GM19324 (cell line): ENCODE data around the gene ATP2C1.
"Not testable (repeated sequence)": the region's sequence is repeated elsewhere in the genome, so short reads cannot be mapped to it uniquely, and the experiment has no call there.

Source experiments
- ATAC-seq: cut with Tn5 transposase; IDR thresholded peaks from one replicate; pipeline ENCODE4 v1.9.1; 2021; ENCODE audit warnings: mild to moderate bottlenecking, moderate library complexity; ENCODE audit not compliant: unreplicated experiment, low FRiP score

The ATP2C1 gene

DNA sequence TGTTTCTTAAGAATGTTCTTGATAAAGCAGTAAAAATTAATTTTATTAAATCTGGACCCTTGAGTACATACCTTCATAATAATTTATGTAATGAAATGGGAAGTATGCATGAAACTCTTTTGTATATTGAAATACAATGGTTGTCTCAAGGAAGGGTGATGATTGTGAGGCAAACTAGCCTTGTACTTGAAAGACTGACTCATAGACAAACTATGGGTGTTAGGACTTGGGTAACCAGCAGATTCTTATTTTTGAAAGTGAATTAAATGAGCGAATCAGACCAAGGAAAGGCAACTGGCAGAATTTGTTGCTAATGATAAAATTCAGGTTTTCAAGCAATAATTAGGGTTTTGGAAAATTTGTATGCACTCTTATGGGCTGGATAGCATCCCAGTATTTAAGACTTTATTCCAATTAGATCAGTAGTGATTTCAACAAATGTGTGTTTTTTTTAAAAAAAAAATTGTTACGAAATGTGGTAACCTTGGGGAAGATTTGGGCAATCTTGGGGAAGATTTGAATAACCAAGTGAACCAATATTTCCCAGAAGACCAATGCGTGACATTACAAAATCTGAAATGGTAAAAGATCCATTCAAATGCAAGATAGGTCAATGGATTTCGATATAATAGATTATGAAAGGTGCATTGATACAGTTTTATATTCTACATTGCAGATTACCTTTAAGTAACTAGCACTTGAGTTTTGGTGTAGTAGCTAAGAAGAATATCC, 42.0 kb downstream of the ATP2C1 start:
- ATAC-seq, result no peak

DNA sequence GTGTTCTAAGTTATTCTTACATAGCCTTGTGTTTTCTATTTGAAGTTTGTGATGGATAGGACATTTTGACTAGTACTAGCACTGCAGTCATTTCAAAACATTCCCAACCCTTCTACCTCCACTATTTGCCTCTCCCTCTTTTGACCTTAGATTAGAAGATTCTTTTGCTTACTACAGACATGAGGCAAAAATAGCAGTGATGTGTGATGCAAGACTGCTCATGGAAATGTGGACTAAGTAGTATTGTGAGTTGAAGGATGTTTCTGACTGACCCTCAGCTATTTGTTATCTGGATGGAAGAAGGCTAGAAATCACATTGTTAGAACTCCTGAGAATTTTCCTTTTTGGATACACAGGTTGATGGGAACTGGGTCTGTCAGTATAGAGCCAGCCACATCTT, 45.9 kb downstream of the ATP2C1 start:
- ATAC-seq, result no peak

DNA sequence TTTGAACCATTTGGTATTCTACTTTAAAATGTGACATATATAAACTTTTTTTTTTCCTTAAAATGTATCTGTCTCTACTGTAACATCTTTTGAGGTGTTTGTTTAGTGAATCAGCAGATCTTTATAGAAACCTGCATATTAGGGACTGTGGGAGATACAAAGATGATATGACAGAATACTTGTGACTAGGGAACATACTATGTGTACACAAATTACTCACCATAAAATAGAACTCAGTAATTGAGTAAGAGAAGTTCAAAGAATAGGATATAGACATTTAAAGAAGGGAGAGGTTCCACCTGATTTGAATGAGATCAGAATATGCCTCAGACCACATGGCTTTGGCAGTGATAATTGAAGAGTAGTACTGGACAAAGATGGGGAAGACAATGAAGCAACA, 47.9 kb downstream of the ATP2C1 start:
- no peak for ATAC-seq

DNA sequence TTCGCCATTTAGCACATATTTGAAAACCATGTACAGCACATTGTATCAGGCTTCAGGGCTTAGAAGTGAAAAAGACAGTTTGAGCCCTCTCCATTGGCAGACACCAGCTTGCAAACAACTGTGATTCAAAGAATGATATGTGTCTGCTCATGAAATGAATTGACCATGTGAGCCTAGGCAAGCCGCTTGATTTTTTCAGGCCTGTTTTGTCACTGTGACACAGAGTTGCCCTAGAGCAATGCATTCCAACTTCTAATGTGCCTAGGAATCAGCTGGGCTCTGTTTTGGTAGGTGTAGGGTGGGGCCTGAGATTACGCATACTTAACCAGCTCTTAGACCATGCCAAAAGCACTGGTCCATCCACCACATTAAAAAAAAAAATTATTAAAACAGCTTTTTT, 53.0 kb downstream of the ATP2C1 start:
- ATAC-seq, result no peak

DNA sequence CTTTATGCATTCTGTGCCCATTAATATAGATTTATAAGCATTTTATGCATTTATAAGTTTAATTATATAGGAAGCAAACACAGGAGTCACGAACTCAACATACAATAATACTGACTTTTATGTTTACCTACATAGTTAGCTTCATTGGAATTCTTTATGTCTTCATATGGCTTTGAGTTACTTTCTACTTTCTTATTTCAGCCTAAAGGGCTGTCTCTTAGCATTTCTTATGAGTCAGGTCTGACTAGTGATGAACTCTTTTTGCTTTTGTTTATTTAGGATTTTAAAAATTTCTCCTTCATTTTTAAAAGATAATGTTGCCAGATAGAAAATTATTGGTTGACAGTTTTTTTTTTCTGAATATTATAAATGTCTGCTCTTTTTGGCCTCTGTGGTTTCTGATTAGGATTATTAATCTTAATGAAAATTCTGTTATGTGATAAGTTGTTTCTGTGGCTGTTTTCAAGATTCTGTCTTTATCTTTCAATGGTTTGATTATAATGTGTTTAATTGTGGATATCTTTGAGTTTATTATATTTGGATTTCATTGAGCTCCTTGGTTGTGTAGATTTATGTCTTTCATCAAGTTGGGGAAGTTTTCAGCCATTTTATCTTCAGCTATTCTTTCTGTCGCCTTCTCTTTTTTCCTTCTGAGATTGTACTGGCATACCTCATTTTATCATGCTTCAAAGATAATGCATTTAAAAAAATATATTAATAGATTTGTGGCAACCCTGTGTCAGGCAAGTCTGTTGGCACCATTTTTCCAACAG, 54.3 kb downstream of the ATP2C1 start:
- ATAC-seq, result no peak

DNA sequence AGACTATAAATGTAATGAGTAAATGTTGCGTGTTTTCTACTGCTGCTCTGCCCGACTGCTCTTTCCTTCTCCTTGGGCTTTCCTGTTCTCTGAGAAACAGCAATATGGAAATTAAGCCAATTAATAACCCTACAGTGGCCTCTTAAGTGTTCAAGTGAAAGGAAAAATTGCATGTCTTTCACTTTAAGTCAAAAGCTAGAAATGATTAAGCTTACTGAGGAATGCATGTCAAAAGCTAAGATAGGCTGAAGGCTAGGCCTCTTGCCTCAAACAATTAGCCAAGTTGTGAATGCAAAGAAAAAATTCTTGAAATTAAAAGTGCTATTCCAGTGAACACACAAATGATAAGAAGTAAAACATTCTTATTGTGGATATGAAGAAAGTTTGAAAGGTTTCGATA, 55.0 kb downstream of the ATP2C1 start:
- no peak for ATAC-seq

DNA sequence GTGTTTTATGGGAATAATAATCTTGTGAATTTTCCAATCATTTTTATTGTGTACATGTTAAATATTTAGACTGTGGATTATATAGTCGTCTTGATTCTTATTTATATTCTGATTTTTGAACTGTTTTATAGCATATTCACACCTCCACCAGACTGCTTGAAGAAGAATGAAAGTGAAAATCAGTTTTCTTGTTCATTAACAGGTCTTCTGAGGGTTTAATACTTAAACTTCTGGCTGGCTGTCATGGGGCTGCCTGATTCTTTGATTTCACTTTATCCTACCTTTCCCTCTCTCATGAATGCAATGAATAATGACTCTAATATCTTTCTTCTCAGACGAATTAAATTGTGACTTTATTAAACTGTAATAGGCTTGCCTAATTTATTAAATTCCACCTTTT, 56.2 kb downstream of the ATP2C1 start:
- no peak for ATAC-seq

DNA sequence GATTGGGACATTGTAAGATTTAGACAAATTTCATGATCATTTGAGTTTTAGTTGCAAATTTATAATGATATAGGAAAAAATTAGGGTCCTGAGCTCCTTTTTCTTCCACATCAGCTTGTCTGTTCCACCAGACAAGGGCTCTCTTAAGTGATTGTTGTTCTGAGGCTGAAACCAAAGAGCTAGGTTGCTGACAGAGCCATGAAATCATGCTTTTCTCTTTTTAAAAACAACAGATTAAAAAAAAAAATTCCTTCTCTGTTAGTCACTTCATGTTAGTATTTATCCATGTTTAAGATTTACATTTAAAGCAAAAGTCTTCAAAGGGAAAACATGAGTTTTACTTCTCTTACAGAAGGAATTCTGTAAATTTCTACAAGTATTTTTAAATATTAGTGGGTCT, 56.8 kb downstream of the ATP2C1 start:
- ATAC-seq, result no peak

DNA sequence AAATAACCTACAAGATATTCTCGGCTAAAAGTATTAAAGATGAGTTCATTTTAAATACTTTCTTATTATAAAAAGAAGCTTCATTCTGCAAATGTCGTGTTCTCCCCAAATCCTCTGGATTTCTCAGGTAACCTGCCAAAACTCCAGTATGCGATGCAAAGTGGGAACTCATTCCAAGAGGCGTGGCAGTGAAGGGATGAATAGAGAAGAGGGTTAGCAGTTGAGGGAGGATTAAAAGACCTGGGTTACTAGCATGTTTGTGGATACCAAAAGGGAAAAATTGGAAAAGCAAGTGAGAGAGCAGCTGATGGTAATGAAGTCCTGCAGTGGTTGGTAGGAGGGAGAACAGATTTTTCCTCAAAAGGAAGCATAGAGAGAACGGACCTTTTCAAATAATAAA, 61.6 kb downstream of the ATP2C1 start:
- no peak for ATAC-seq

DNA sequence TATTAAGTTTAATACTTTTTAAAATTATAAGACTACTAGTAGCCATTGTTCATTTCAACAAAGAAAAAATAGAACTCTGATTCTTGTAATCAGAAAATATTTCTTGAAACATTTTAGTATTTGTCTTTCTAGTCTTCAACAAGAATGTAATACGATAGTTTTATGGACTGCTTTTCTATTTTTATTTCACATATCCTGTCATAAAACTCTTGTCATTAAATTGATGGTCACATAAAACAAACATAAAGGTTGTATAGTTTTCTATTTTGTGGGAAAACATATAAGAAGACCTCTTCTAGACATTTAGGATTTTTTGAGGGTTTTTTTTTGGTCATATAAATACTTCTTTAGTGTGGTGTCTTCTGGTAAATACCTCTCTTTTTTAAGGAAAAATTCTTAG, 62.4 kb downstream of the ATP2C1 start:
- ATAC-seq, result no peak

DNA sequence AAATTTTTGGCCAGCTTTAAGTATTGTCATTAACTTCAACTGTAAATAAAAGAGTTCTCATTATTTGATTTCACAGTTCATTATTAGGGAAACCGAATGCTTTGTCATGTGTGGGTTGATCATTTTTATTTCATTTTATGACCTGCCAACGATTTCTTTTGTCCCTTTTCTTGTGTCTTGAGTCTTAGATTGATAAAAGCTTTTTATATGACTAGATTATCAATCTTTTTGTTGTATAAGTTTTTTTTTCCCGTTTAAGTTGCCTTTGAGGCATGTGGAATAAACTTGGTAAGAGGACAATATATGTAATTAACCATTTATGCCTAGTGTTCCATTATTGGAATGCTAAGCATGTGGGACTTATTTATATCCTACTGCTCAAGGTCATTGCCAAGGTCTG, 62.8 kb downstream of the ATP2C1 start:
- no peak for ATAC-seq

DNA sequence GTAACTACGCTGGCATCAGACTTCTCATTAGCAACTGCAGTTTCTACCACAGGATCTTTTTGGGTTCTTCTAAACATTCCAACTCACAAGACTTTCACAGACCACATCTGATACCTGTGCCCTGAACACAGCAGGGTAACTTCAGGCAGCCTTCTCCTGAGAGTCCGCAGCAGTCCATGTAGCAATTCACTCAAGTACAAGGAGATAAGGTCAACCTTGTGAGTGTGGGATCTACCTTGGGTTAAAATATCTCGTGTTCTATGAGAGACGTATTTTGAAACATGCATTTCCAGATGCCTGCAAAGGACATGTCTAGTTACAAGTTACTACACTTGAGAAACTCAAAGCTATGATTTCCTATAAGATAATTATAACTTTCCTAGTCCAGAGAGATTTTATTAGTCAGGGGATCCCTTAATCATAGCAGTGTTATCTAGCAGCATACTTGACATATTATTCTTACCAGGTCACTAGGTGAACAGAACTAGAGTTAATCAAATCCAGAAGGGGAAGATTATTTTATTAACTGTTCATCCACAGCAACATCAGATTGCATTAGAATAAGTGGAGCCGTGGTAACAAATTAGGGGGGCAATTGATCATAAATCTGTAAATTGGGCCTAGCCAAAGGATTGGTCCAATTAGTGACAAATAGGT, 66.4 kb downstream of the ATP2C1 start:
- ATAC-seq, result no peak

DNA sequence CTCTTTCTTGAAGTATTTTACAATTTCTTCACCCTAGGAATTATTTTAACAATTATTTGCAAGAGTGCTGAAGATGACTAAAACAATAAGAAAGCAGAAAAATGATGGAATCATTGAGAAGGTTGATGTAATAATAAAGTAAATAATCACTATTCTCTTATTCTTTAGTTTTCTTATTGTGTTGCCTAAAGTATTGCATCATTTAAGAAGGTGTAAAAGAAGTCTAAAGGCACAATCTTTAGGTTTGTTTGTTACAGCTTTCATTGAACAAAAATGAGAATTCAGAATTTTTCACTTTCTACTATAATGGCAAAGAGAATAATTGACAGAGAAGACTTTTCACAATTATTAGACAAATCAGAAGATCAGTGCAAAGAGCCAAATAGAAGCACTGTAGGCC, 67.6 kb downstream of the ATP2C1 start:
- no peak for ATAC-seq

DNA sequence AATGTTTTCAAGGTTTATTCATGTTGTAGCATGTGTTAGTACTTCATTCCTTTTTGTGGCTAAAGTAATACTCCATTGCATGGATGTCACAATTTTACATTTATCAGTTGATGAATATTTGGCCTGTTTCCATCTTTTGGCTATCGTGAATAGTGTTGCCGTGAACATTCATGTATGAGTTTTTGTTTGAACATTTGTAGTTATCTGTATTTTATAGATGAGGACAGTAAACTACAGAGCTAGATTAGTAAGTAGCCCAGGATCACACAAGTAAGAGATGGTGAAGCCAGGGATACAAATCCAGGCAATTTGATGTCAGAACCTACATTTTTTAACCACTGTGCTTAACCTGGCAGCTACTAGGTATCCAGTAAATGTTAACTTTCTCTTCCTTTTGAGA, 69.6 kb downstream of the ATP2C1 start:
- ATAC-seq, result no peak

DNA sequence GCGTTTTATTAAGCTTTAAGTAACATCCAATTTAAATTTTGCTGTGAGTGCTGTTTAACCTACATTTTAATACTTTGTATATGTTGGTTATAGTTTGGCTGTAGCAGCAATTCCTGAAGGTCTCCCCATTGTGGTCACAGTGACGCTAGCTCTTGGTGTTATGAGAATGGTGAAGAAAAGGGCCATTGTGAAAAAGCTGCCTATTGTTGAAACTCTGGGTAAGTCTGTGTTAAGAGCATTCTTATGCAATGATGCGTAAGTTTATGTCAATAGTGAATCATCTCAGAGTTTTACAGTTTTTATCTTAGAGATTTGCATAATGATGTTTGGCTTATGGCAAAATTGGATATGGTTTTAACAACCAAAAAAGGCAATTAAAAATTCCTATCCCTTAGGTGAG, 70.0 kb downstream of the ATP2C1 start:
- ATAC-seq, result no peak

DNA sequence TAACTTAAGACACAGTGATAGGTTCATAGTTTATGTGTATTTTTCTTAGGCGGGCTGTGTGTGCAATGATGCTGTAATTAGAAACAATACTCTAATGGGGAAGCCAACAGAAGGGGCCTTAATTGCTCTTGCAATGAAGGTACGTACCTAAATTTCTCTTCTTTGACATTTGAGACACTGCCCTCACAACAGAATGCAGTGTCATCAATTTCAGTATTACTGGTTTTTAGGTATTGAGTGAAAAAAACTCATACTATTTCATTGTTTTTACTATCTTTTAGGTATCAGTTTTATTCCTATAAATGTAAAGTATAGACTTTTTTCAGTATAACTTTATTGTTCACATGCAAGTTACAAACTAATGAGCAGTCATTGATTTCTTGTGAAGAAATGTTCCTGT, 73.4 kb downstream of the ATP2C1 start:
- no peak for ATAC-seq

DNA sequence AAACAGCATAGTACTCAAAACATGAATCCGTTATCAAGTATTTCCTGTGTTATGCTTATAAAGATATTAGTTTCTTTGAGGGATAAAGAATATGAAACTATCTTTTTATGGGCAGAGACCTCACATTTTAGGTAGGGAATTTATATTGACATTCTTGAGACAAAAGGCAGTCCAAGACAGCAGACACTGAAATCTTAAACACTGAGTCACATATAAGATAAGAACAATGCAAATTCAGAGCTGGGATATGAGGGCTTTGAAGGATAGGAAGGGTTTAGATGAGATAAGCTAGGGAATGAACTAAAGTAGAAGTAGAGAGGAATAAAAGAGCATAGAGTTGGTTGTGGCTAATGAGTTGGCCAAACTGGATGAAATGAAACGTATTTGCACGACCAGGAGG, 74.3 kb downstream of the ATP2C1 start:
- no peak for ATAC-seq

DNA sequence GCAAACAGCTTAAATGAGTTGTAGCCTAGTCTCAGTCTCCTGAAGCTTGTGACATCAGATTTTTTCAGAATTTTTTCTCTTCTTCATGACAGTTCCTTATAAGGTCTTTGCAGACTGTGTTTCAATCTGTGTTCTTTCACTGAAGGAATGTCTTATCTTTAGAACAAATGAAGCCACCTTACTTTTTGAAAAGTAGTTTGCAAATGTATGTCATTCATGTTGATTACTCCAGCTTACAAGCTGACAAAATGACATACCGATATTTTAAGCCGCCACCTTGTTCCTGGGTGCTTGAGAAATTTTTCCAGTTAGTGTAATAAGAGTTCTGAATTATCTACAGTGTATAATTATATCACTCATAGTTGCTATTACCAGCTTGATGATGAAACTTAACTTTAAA, 75.7 kb downstream of the ATP2C1 start:
- no peak for ATAC-seq

DNA sequence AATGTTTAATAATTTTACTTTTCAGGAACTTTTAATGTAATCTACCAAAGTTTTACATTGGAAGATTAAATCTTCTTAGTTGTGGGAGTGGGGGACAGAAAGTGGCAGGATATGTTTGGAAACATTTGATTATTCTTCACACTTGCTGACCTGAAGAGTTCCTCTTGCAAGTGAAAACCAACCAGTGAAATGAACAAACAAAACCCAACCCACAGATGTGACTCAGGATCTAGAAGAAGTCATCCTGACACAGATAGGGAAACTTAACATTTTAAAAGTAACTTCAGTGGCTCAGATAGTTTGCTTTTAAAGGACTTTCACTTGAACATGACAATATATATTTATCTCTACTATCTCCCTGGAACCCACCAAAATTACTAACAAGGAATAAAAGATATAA, 77.3 kb downstream of the ATP2C1 start:
- no peak for ATAC-seq

DNA sequence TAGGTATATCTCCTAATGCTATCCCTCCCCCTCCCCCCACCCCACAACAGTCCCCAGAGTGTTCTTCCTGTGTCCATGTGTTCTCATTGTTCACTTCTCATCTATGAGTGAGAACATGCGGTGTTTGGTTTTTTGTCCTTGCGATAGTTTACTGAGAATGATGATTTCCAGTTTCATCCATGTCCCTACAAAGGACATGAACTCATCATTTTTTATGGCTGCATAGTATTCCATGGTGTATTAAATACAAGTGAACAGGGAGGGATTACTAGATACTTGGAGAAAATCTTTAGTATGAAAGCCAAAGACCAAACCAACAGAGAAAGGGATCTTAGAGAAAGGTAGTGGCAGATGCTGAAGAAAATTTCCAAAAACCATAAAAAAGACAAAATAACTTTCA, 78.7 kb downstream of the ATP2C1 start:
- ATAC-seq, result not testable (repeated sequence)

DNA sequence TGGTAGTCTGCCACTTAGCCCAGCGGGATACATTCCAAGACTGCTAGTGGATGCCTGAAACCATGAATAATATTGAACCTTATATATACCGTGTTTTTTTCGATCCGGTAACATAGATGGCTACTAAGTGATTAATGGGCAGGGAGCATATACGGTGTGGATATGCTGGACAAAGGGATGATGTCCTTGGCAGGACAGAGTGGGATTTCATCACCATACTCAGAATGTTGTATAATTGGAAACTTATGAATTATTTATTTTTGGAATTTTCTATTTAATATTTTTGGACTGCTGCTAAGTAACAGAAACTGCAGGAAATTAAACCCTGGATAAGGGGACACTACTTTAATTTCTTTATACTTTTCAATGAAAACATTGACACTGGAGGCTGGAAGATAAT, 79.5 kb downstream of the ATP2C1 start:
- no peak for ATAC-seq

DNA sequence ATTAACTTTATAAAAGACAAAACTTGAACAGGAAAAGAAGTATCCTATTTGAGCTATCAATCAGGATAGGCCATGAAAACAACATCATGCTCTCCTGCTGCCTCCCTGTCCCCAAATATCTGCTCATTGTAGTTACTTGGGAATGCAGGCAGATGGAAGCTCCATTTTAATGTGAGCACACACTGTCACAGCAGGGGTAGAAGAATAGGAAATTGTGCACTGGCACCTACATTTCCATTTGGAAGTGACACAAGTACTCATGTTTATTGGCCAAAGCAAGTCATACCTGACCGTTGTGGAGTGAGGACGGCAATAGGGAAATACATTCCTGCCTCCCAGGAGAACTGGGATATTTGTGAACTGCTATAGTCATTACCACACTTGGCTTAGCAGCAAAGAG, 80.3 kb downstream of the ATP2C1 start:
- ATAC-seq, result no peak
